ENCODE results near the gene DNM3.
"Not testable (repeated sequence)": the region's sequence is repeated elsewhere in the genome, so short reads cannot be mapped to it uniquely, and the experiment has no call there.

The DNM3 gene

DNA sequence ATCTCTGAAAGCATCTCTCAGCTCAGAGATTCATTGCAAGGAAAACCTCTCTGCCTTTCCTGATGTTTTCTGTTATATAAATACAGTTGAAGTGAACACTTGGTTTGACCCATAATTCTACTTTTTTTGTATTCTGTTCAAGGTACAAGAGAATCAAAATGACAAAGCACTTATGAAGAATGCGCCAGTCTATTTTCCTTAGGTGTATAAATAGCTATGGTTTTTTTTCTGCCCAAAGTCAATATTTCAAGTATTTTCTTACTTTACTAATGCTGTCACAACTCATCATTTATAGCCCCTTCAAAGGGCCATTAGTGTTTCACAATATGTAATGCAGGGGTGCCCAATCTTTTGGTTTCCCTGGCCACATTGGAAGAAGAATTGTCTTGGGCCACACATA is 436.7 kb downstream of the DNM3 start:
- no peak for DNase-seq (ENCODE audit: low spot score)

DNA sequence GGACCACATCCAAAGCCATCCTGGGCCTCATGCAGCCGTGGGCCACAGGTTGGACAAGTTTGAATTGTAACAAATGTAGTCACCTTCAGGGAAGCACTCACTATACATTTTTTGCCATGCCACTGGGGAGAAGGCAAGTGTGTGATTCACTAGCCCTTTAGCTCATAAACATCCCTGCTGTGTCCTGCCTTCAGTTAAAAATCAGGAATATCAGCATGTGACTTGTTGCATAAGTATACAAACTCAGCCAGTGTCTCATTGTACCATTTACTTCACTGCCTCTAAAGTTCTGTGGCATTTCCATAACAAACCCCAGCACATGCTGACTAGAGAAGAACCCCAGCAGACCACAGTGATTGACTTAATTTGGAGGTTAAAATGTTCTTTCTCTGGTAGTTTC is 437.2 kb downstream of the DNM3 start:
- no peak for DNase-seq (ENCODE audit: low spot score)

DNA sequence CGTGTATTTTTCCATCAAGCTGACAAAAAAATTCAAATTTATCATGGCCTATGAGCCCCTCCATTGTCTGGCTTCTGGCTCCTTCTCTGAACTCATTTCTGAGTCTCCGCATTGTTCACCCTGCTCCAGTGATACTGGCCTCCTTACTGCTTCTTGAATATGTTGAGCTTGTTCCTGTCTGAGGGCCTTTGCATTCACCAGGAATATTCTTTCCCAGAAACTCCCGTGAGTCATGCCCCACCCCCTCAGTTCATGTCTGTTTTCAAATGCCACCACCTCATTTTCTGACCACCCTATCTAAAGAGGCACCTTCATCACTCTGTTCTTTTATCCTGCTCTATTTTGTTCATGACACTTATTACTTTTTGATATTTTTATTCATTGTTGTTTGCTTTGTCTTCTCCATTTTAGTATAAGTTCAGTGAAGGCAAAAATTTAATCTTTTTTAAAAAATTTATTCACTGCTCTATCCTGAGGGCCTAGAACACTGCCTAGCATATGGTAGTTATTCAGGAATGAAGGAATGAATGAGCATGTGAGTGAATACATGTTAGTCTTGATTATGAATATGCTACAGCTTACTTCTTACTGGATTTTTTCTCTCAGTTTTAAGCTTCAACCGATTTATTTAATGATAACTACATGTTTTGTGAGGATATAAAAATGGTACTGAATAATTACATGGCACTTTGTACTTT is 438.8 kb downstream of the DNM3 start:
- no peak for DNase-seq (ENCODE audit: low spot score)

DNA sequence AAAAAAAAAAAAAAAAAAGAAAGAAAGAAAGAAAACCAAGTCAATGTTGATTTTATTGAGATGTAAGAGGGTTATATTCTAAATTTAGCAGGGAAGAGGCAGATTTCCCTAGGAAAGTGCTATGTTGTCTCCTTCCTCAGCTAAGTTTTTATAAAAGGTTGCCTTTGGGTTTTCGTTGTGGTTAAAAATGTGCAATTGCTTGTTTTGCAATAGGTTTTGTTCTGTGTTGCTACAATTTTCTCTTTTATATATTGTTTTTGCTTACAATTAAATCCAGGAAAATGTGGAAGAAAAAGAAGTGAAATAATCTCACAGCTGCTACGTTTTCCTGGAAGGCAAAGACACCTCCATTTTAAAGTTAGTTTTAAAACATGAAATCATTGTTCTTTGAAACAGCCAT is 442.5 kb downstream of the DNM3 start:
- no peak for DNase-seq (ENCODE audit: low spot score)

DNA sequence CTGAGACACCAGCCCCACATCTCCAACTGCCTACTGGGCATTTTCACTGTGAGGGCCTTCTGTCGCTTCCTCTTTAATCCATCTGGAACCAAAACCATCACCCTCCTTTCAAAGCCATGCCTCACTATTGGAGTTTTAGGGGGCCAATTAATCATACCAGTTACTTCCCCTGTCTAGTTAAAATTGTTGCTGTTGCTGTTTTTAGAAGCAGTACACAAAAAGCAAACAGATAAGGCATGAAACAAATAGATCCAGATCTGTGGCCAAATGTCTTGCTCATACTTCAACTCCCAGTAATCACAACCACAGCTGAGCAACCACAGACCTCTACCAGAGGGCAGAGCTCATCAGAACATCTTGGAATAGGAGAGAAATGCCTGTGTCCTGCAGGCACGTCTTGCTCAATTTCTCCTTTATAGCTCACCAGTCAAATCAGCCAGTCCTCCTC is 445.4 kb downstream of the DNM3 start:
- no peak for DNase-seq (ENCODE audit: low spot score)

DNA sequence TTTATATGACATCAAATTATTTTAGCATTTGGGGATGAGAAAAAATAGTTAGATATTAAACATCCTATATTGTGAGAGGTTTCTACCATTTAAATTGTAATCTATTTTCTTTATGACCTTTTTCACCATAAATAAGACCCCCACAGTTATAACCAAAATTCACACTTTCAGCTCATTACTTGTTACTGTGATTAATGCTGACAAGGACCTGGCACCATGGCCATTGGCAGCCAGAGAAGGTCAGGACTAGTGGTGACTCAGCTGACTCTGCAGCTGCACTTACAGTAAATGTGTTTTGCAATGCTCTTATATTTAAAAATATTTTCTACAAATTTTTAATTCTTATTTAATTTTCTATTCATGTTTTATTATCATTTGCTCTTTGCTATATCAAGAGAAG is 445.9 kb downstream of the DNM3 start:
- no peak for DNase-seq (ENCODE audit: low spot score)

DNA sequence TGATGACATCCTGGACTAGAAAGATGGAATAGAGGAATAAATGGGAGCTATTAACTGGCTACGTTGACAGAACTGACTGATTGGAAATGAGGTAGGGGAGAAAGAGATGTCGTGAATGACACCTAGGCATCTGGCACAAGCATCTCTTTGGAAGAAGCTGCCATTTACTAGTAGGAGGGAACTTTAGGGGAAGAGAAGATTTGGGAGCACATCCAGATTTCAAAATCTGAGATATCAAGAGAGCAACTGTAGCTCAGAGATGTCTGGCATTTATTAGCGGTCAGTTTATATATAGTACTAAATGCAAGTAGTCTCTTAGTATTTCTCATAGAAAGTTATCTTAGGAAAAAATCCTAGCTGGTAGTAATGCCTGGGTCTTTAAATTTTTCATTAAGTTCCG is 447.3 kb downstream of the DNM3 start:
- DNase-seq (ENCODE audit: low spot score): no peak

DNA sequence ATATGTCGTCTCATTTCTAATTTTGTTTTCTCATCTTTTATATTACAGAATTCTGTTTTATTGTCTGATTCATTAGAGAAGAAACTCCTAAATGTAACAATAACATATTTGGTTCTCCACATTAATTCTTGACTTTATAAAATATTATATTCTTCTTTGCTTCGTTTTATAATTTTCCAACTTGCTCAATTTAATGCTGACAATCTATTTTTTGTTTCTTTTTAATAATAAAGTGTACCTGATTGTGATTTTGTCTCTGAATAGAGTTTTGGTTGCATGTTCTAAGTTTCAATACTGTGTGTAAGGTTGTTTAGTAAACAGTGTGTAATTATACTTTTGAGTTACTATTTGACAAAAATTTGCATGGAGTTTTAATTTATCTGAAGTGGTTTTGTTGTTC is 448.1 kb downstream of the DNM3 start:
- DNase-seq (ENCODE audit: low spot score): no peak

DNA sequence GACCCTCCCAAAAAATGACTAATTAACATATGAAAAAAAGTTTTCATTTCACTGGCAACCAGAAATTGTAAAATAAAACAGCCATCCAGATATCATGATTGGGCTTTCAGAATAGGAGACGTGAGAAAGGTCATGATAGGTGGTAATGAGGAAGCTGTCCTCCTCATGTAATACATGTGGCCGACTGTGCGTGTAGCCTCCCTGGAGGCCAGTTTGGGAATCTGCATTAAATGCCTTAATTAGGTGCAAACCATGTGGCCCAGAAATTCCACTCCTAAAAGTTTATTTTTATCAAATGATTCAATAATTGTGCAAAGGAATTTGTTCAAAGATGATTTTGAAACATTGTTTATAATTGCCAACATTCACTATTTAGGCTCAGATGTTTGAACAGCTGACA is 451.5 kb downstream of the DNM3 start:
- DNase-seq (ENCODE audit: low spot score): no peak

DNA sequence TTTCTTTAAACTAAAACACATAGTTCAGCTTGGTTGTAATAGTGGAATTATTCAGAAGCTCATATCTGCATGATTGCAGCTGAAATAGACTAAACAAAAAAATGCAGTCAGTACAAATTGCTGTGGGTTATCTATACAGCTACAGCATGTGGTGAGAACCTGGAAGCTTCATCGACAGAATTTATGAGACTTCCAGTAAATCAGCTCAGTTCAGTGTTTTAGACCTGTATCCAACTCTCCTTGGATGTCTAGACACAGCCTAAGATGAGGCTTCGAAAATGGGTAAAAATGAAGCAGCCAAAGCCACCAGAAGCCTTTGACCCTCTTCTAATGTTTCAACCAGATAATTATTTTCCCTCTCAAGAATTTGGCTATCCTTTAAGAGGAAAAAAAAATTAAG is 452.1 kb downstream of the DNM3 start:
- no peak for DNase-seq (ENCODE audit: low spot score)

DNA sequence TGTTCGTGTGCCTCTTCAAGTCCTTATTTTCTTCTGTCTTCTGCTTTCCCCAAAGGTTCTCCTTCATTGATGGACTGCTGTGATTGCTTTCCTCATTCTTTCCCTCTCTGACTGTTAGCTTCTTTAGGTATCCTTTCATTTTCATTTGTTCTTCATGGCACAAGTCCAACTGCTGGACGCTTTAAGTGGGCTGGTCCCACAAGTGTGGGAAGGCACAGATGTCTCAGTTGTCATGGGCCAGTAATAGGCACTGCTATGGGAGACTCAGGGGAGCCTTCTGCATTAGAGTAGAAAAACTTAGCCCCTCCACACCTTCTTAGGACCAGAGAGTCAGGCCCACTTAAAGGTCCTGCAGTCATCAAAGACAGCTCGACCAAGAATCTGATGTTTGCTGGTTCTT is 456.8 kb downstream of the DNM3 start:
- no peak for DNase-seq (ENCODE audit: low spot score)

DNA sequence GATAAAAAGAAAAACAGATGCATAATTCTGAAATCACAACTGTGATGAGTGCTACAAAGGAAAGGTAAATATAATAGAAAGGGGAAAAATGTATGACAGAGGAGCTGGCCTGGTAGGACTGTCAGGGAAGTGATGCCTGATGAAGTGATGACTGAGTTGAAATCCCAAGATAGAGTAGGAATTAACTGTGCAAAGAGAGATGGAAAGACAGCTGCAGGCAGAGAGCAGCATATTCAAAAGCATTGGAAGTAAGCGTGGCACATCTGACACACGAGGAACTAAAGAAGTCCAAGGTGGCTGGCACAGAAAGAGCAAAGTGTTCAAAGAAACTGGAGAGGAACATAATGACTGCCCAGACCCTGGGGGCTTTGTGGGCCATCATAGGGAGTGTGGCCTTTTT is 457.6 kb downstream of the DNM3 start:
- no peak for DNase-seq (ENCODE audit: low spot score)

DNA sequence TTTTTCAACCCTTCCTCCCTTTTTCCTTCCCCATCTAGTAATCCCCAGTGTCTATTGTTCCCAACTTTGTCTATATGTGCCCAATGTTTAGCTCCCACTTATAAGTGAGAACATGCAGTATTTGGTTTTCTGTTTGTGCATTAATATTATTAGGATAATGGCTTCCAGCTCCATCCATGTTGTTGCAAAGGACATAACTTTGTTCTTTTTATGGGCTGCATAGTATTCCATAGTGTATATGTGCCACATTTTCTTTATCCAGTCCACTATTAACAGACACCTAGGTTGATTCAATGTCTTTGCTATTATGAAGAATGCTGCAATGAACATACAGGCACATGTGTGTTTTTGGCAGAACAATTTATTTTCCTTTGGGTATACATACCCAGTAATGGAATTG is 458.2 kb downstream of the DNM3 start:
- no peak for DNase-seq (ENCODE audit: low spot score)

DNA sequence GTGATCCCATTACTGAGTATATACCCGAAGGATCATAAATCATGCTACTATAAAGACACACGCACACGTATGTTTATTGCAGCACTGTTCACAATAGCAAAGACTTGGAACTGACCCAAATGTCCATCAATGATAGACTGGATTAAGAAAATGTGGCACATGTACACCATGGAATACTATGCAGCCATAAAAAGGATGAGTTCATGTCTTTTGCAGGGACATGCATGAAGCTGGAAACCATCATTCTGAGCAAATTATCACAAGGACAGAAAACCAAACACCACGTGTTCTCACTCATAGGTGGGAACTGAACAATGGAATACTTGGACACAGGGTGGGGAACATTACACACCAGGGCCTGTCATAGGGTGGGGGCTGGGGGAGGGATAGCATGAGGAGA is 466.2 kb downstream of the DNM3 start:
- not testable (repeated sequence) for DNase-seq (ENCODE audit: low spot score)

DNA sequence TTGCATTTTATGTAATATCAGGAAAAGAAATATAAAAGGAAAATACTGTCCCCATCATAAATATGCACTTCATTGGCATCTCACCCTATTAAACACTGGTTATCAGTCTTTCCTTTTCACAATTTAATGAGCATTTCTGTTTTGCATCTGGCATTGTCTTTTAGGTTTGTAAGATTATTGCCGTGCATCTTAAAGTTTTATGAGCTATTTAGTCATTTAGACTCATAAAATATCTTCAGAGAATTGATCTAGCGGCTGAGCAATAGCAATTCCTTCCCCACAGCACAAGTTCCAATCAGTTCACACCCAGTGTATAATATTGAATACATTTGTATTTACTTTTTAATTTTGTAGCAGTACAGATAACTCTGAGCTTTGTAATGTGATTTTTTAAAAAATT is 466.8 kb downstream of the DNM3 start:
- no peak for DNase-seq (ENCODE audit: low spot score)

DNA sequence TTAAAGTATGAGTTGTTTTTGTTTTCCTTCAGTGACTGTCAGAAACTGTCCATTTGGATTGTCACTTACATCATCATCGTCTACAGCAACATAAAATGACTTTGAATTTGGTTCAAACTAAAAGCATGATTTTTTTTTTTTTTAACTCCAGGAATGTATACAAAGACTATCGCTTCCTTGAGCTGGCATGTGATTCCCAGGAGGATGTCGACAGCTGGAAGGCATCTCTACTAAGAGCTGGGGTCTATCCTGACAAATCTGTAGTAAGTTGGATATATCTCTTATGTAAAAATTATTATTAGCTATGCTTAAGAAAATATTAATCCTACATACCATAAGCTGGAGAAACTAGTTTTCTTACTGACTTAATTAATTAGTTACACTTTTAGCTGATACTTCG is 467.3 kb downstream of the DNM3 start:
- DNase-seq (ENCODE audit: low spot score): no peak

DNA sequence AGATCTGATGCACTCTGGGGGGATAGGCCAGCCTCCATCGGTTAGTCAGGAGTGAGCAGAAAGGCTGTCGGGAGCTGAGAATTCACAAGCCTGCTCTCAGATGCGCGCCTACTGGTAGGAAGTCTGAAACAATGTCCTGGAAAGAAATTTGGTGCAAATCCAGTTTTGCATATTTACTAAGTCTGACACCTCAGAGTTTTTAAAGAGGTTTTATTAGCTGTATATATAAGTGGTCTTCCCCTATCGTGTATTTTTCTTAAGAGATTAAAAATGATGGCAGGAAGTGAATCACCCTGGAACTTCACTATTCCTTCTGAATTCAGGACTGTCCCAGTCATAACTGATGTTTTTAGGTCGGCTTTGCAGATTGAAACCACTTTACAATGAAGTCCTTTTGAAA is 479.4 kb downstream of the DNM3 start:
- DNase-seq (ENCODE audit: low spot score): no peak

DNA sequence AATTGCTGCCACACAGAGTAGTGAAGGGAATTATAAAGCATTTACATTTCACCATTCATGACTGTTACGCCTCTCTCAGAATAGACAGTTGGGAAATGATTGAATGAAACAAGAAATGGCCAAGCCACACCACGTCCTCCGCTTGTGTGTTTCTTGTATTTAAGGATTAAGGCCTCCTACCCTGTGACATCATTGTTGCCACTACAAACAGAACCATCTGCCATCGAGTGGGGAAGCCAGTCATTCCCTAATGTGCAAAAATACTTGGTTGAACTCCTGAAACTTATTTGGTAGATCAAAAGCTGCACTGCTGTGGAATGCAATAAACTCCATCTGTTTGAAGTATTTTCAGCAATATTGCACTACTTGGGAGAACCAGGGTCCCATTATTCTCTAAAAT is 480.2 kb downstream of the DNM3 start:
- no peak for DNase-seq (ENCODE audit: low spot score)

DNA sequence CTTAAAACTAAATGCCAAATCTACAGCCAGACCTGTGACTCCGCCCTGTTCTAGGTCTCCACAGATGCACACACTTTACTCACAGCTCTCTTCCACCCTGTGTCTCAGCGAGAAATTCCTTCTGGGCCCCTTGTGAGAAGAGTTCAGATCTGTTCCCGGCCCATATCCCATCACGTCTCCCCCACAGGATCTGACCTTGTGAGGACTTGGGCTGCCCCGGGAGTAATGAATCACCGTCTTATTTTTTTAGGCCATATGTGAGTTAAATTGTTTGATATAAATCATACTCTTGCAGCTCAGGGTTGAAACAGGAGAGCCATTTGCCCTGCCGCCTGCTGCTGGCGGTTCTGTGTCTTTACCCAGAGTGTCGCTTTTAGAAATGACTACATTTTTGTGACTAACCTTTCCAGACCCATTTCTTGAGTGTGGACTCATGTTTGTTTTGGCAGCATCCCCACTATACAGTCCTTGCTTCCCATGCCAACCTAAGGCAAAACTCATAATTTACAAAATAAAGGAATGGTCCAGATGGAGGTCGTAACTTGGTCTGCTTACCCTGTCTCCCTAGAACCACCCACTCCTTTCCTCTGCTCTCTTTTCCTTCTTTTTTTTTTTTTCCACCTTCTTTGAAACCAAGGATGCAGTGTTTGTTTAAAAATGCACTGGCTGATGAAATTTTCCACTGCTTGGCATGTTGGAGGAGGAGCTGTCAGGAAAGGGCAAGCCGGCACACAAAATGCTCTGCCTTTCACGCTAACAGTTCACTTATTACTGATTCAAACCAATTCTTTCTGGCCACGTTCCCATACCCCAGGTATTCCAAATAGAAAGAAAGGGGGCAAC is 481.1 kb downstream of the DNM3 start:
- no peak for DNase-seq (ENCODE audit: low spot score)

DNA sequence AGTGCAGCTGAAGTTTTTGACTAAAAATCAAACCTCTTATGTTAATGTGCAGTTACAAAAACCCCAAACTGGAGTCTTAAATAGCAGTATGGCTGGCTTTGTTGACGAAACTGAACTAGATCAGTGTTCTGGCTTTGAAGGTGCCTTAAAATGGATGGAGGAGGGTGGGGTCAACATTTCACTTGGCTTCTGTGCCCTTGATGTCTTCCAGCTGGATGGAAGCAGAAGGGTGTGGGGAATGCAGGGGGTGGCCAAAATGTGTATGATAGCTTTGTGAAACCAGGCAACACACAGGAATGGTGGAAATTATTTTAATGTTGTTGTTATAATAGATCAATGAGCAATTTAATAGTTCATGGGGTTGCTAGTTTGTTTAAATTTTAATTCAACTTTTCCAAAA is 482.4 kb downstream of the DNM3 start:
- DNase-seq (ENCODE audit: low spot score): no peak

DNA sequence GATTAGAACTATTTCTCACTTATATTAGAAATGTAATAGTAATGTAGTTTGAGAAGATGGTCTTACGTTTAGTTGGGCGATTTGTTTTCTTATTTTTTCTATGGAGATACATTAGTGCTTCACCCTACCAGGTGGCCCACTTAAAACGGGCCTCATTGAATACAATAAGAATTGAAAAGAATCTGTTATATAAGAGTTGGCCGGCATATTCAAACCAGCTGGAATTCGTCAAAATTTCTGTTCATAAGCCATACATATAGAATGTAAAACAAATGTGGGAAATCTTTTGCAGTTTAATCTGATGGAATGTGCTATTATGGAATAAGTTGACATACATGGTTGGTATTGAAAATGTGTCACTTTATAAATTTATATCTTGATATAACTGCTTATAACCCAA is 482.8 kb downstream of the DNM3 start:
- no peak for DNase-seq (ENCODE audit: low spot score)

DNA sequence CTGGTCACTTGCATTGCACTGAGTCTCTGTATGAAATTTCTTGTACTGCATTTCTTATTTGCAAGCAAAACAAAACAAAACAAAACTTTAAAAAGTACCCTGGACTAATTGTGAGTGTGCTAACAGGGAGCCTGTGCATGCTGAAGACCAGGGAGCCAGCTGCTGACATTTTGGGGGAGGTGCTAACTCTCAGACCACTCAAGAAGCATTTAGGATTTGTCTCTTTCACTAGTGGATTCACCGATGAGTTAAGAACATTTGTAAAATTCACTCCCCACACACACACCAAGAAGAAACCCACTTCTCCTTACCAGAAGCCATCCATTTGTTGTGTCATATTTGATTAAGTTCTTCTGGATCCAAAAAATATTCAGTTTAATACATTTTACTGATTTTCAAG is 483.5 kb downstream of the DNM3 start:
- DNase-seq (ENCODE audit: low spot score): no peak

DNA sequence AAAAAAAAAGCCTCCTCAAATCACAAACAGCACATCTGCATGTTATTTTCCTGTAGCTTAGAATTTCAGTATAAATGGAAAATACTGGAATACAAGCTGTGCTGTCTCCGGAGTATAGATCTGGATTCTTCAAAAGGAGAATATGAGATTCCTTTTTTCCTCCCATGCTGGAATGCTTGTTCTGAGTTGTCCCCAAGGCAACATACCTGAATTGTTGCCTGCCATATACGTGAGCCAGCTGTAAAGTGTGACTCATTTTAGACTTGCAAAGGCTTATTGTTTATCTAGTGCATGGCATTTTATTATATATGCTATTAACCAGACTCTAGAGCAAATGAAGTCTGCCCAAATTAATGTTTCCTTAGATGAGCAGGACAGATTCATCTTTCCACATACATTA is 484.2 kb downstream of the DNM3 start:
- no peak for DNase-seq (ENCODE audit: low spot score)

DNA sequence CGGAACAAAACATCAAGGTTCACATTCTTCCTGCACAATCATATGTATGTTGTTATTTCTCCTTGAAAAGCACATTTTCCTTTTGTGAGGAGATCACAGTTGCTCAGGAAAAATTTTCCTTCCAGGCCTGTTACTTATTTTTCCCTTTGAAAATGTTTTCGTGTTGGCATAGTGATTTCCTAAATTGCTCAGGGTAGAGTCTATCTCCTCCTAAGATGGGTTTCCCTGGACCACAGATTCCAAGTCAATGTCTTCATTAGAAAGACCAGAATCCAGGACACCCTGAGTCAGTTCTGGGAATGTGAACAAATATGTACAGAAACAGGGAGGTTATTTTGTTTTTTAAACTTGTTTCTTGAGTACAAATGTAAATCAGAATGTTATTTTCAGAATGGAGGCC is 484.8 kb downstream of the DNM3 start:
- DNase-seq (ENCODE audit: low spot score): no peak

All from CD4-positive, alpha-beta T cell treated with Interleukin-2 at 100 ng/mL for 4 hours (primary cell).